GM19193 (cell line): ENCODE results near the gene CALB2.

ENCODE experiments used
- POLR2A ChIP-seq: IDR thresholded peaks from 4 replicates; pipeline ENCODE4 v1.6.1; 2011; ENCODE audit not compliant: insufficient read depth, insufficient read length; ENCODE audit errors: extremely low read depth

The CALB2 gene

GRCh38 chr16:71402007-71402406, 43.5 kb downstream of the CALB2 start:
- no peak for TF ChIP-seq POLR2A

GRCh38 chr16:71402674-71403073, 44.2 kb downstream of the CALB2 start:
- no peak for TF ChIP-seq POLR2A

GRCh38 chr16:71404364-71404763, 45.8 kb downstream of the CALB2 start:
- no peak for TF ChIP-seq POLR2A

- no peak for TF ChIP-seq POLR2A
These were observed 47.8 kb downstream of the CALB2 start for GRCh38 chr16:71406316-71406715.

GRCh38 chr16:71406724-71407123, 48.2 kb downstream of the CALB2 start:
- no peak for TF ChIP-seq POLR2A

GRCh38 chr16:71407731-71408130, 49.2 kb downstream of the CALB2 start:
- no peak for TF ChIP-seq POLR2A

- no peak for TF ChIP-seq POLR2A
These were observed 50.0 kb downstream of the CALB2 start for GRCh38 chr16:71408536-71408935.

- TF ChIP-seq POLR2A, result no peak
These were observed 50.7 kb downstream of the CALB2 start for GRCh38 chr16:71409011-71409775.

- no peak for TF ChIP-seq POLR2A
These were observed 51.6 kb downstream of the CALB2 start for GRCh38 chr16:71410146-71410545.

GRCh38 chr16:71412270-71413160, 54.0 kb downstream of the CALB2 start:
- TF ChIP-seq POLR2A, result no peak

- TF ChIP-seq POLR2A, result no peak
These were observed 54.8 kb downstream of the CALB2 start for GRCh38 chr16:71413341-71413740.

GRCh38 chr16:71414038-71414437, 55.5 kb downstream of the CALB2 start:
- TF ChIP-seq POLR2A, result no peak

GRCh38 chr16:71421911-71422310, 63.4 kb downstream of the CALB2 start:
- no peak for TF ChIP-seq POLR2A

- no peak for TF ChIP-seq POLR2A
These were observed 64.5 kb downstream of the CALB2 start for GRCh38 chr16:71423016-71423415.

- TF ChIP-seq POLR2A, result no peak
These were observed 65.3 kb downstream of the CALB2 start for GRCh38 chr16:71423865-71424264.

- TF ChIP-seq POLR2A, result no peak
These were observed 66.1 kb downstream of the CALB2 start for GRCh38 chr16:71424626-71425025.
